ENCODE data around the gene DYNC1I1.

The DYNC1I1 gene

DNA sequence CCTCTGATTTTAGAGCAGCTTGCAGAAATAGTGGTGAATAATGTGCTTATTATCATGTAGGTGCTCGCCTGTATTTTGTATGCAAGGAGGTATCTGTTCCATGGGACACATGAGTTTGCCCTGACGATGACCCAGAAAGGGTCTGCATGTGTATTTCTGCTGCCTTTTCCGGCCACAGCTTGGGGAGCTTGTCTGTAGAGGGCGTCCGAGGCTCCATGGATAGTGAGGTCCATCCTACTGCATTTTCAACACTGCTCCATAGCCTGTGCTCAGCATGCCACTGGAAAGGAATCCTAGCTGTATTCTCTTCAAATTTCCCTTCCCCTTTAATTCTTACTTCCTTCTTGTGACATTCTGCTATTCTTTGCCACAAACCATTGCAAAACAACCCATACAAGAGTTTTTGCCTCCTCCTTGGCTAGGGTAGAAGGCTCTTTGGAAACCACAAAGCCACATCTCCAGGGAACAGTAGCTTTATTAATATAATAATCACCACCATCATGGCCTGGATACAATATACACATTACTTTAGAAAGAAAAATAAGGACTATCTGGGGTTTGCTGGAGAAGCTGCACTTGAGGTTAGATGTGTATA is 127.7 kb downstream of the DYNC1I1 start:
- H3K27me3 Mint-ChIP-seq, result peaks cover 20% of the 10 kb centered on the region

GRCh38 chr7:95901006-95901405 is 128.7 kb downstream of the DYNC1I1 start:
- H3K4me3 Mint-ChIP-seq, result no peak overlapping the region
- H3K9me3 Mint-ChIP-seq, result no peaks in the 10 kb centered on the region
- H3K27me3 Mint-ChIP-seq, result peaks cover 15% of the 10 kb centered on the region
- H3K27ac Mint-ChIP-seq, result no peak overlapping the region
- no peaks in the 10 kb centered on the region for H3K36me3 Mint-ChIP-seq (ENCODE audit: low read depth)
- H3K4me1 Mint-ChIP-seq (ENCODE audit: low read depth), result no peaks in the 10 kb centered on the region

More for the DNA sequence above, 127.7 kb downstream of the DYNC1I1 start:
- H3K36me3 Mint-ChIP-seq (ENCODE audit: low read depth), result no peaks in the 10 kb centered on the region
- no peaks in the 10 kb centered on the region for H3K4me1 Mint-ChIP-seq (ENCODE audit: low read depth)
- H3K9me3 Mint-ChIP-seq, result no peaks in the 10 kb centered on the region
- no peak overlapping the region for H3K27ac Mint-ChIP-seq
- no peak overlapping the region for H3K4me3 Mint-ChIP-seq

- H3K36me3 Mint-ChIP-seq (ENCODE audit: low read depth), result no peaks in the 10 kb centered on the region
These were observed 131.7 kb downstream of the DYNC1I1 start for GRCh38 chr7:95904099-95904498.

GRCh38 chr7:95905167-95905566 is 132.8 kb downstream of the DYNC1I1 start:
- Mint-ChIP-seq H3K4me3 (no peak overlapping the region), H3K27me3 (peaks cover 17% of the 10 kb centered on the region), H3K27ac (no peak overlapping the region), H3K4me1 (ENCODE audit: low read depth) (no peaks in the 10 kb centered on the region), H3K36me3 (ENCODE audit: low read depth) (no peaks in the 10 kb centered on the region), H3K9me3 (no peaks in the 10 kb centered on the region)

More at GRCh38 chr7:95904099-95904498, 131.7 kb downstream of the DYNC1I1 start:
- Mint-ChIP-seq H3K4me1 (ENCODE audit: low read depth) (no peaks in the 10 kb centered on the region), H3K27ac (no peak overlapping the region), H3K4me3 (no peak overlapping the region), H3K9me3 (no peaks in the 10 kb centered on the region), H3K27me3 (peaks cover 15% of the 10 kb centered on the region)

GRCh38 chr7:95906851-95907250 is 134.5 kb downstream of the DYNC1I1 start:
- no peaks in the 10 kb centered on the region for H3K9me3 Mint-ChIP-seq
- H3K27ac Mint-ChIP-seq, result no peak overlapping the region
- H3K27me3 Mint-ChIP-seq, result peaks cover 20% of the 10 kb centered on the region
- H3K4me1 Mint-ChIP-seq (ENCODE audit: low read depth), result no peaks in the 10 kb centered on the region
- H3K4me3 Mint-ChIP-seq, result no peak overlapping the region
- no peaks in the 10 kb centered on the region for H3K36me3 Mint-ChIP-seq (ENCODE audit: low read depth)

GRCh38 chr7:95907337-95907736 is 135.0 kb downstream of the DYNC1I1 start:
- H3K36me3 Mint-ChIP-seq (ENCODE audit: low read depth), result no peaks in the 10 kb centered on the region
- no peak overlapping the region for H3K4me3 Mint-ChIP-seq
- H3K27ac Mint-ChIP-seq, result no peak overlapping the region
- H3K4me1 Mint-ChIP-seq (ENCODE audit: low read depth), result no peaks in the 10 kb centered on the region
- H3K9me3 Mint-ChIP-seq, result no peaks in the 10 kb centered on the region
- H3K27me3 Mint-ChIP-seq, result peaks cover 20% of the 10 kb centered on the region

- Mint-ChIP-seq H3K27me3 (peaks cover 20% of the 10 kb centered on the region), H3K36me3 (ENCODE audit: low read depth) (no peaks in the 10 kb centered on the region), H3K4me1 (ENCODE audit: low read depth) (no peaks in the 10 kb centered on the region), H3K9me3 (no peaks in the 10 kb centered on the region), H3K4me3 (no peak overlapping the region), H3K27ac (no peak overlapping the region)
These were observed 136.1 kb downstream of the DYNC1I1 start for GRCh38 chr7:95908499-95908898.

DNA sequence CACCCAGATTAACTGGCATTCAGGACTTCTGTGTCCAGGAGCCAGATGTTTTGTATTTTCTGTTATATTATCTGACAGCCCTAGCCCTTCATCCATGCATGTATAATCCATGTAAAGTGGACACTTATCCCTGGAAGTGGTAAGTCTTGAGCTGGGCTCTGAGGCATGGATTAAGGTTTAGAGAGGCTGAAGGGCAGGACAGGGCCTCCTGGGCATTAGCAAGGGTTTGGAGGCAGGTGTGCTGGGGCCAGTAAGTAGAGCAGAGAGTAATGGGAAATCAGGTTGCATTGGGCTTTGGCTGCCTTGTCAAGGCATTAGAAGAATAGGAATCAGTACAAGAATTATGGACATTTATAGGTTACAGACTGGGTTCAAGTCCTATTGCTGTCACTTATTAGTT is 138.0 kb downstream of the DYNC1I1 start:
- peaks cover 16% of the 10 kb centered on the region for H3K27me3 Mint-ChIP-seq

GRCh38 chr7:95915731-95916130 is 143.4 kb downstream of the DYNC1I1 start:
- Mint-ChIP-seq H3K36me3 (ENCODE audit: low read depth) (no peaks in the 10 kb centered on the region), H3K4me1 (ENCODE audit: low read depth) (no peaks in the 10 kb centered on the region), H3K27ac (no peak overlapping the region), H3K9me3 (no peaks in the 10 kb centered on the region), H3K4me3 (no peak overlapping the region), H3K27me3 (peaks cover 10% of the 10 kb centered on the region)

More for the DNA sequence above, 138.0 kb downstream of the DYNC1I1 start:
- Mint-ChIP-seq H3K9me3 (no peaks in the 10 kb centered on the region), H3K4me1 (ENCODE audit: low read depth) (no peaks in the 10 kb centered on the region), H3K36me3 (ENCODE audit: low read depth) (no peaks in the 10 kb centered on the region), H3K4me3 (no peak overlapping the region), H3K27ac (no peak overlapping the region)

DNA sequence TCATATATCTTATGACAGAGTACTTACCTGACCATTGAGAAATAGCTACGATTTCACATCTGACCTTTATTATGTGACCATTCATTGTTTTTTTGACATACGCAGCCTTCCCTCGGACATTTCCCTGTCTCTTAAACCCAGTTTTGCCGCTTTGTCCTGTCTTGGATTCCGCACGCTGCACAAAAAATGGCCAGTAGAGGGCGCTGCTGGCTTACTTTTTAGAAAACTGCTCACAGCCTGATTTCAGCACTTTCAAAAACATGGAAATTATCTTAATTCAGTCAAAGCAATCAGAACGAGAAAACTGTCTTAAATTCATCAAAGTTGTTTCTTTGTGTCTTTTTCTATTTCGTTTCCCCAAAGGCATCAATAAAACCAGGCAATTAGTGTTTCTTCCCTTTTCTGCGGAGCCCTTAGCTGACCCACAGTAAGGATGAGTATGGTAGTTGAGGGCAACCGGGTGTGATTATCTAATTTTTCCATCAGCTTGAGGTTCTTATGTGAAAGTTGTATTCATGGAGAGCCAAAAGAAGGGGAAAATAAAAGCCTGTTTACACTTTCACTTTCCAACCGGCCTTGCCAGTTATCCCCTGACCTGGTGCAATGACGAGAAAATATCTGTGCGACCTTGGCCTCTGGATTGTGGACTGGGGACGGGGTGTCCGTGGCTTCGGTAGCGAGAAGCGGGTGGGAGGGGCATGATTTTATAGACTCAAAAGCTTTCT is 144.4 kb downstream of the DYNC1I1 start:
- H3K4me1 Mint-ChIP-seq (ENCODE audit: low read depth), result no peaks in the 10 kb centered on the region
- no peaks in the 10 kb centered on the region for H3K36me3 Mint-ChIP-seq (ENCODE audit: low read depth)
- peaks cover 10% of the 10 kb centered on the region for H3K27me3 Mint-ChIP-seq
- no peaks in the 10 kb centered on the region for H3K9me3 Mint-ChIP-seq
- H3K4me3 Mint-ChIP-seq, result peak overlapping the region; percentile 30
- no peak overlapping the region for H3K27ac Mint-ChIP-seq

- no peaks in the 10 kb centered on the region for H3K36me3 Mint-ChIP-seq (ENCODE audit: low read depth)
- H3K9me3 Mint-ChIP-seq, result no peaks in the 10 kb centered on the region
- H3K4me3 Mint-ChIP-seq, result no peak overlapping the region
- H3K27ac Mint-ChIP-seq, result no peak overlapping the region
- no peaks in the 10 kb centered on the region for H3K4me1 Mint-ChIP-seq (ENCODE audit: low read depth)
- peaks cover 13% of the 10 kb centered on the region for H3K27me3 Mint-ChIP-seq
These were observed 145.3 kb downstream of the DYNC1I1 start for GRCh38 chr7:95917634-95918033.

- Mint-ChIP-seq H3K9me3 (no peaks in the 10 kb centered on the region), H3K27me3 (peaks cover 22% of the 10 kb centered on the region), H3K27ac (no peak overlapping the region), H3K36me3 (ENCODE audit: low read depth) (no peaks in the 10 kb centered on the region), H3K4me3 (no peak overlapping the region), H3K4me1 (ENCODE audit: low read depth) (no peaks in the 10 kb centered on the region)
These were observed 147.2 kb downstream of the DYNC1I1 start for GRCh38 chr7:95919556-95919955.

- Mint-ChIP-seq H3K27me3 (peaks cover 19% of the 10 kb centered on the region), H3K36me3 (ENCODE audit: low read depth) (no peaks in the 10 kb centered on the region), H3K4me3 (no peak overlapping the region), H3K27ac (no peak overlapping the region), H3K9me3 (no peaks in the 10 kb centered on the region), H3K4me1 (ENCODE audit: low read depth) (no peaks in the 10 kb centered on the region)
These were observed 149.2 kb downstream of the DYNC1I1 start for GRCh38 chr7:95921543-95921942.

GRCh38 chr7:95922191-95922590 is 149.8 kb downstream of the DYNC1I1 start:
- Mint-ChIP-seq H3K9me3 (no peaks in the 10 kb centered on the region), H3K4me3 (no peak overlapping the region), H3K4me1 (ENCODE audit: low read depth) (no peaks in the 10 kb centered on the region)

DNA sequence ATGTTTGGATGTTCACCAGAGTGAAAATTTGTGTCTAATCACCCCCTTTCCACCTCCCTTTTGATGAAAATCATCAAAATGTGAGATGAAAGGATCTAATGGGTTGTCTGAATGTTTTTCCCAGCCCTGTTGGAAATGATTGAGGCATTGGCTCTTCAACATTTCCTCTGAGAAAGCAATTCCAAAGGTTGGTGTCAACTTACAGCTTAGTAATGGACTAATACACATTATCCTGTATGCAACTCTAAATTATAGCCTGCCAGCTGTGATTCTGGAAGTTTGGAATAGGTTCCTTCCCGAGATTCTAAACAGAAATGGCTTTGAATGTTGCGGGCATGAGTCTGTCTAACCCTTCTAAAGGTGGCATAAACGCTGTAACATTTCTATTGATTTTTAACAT is 152.9 kb downstream of the DYNC1I1 start:
- no peaks in the 10 kb centered on the region for H3K9me3 Mint-ChIP-seq
- no peaks in the 10 kb centered on the region for H3K36me3 Mint-ChIP-seq (ENCODE audit: low read depth)
- H3K27me3 Mint-ChIP-seq, result peaks cover 20% of the 10 kb centered on the region
- no peaks in the 10 kb centered on the region for H3K4me1 Mint-ChIP-seq (ENCODE audit: low read depth)
- H3K4me3 Mint-ChIP-seq, result no peak overlapping the region
- H3K27ac Mint-ChIP-seq, result no peak overlapping the region

More at GRCh38 chr7:95922191-95922590, 149.8 kb downstream of the DYNC1I1 start:
- H3K27ac Mint-ChIP-seq, result no peak overlapping the region
- H3K27me3 Mint-ChIP-seq, result peaks cover 20% of the 10 kb centered on the region
- no peaks in the 10 kb centered on the region for H3K36me3 Mint-ChIP-seq (ENCODE audit: low read depth)

DNA sequence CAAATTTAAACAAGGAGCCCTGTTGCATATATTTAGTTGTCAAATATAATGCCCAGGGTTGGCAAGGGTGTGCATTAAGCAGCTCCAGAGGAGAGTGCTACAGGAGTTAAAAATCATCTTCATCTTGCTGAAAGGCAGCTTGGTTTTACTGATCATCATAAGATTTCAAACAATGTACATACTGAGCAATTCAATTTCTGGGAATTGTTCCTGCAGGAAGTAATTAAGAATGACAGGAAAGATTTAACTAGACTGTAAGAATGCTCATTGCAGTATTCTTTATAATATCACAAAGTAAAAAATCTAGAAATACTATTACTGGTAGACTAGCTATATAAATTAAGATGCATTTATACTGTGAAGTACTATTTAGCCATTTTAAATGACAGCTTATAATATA is 153.6 kb downstream of the DYNC1I1 start:
- H3K27me3 Mint-ChIP-seq, result peaks cover 20% of the 10 kb centered on the region
- no peaks in the 10 kb centered on the region for H3K36me3 Mint-ChIP-seq (ENCODE audit: low read depth)
- H3K4me3 Mint-ChIP-seq, result no peak overlapping the region
- H3K9me3 Mint-ChIP-seq, result no peaks in the 10 kb centered on the region
- no peaks in the 10 kb centered on the region for H3K4me1 Mint-ChIP-seq (ENCODE audit: low read depth)
- H3K27ac Mint-ChIP-seq, result no peak overlapping the region

All from stimulated activated naive CD8-positive, alpha-beta T cell treated with anti-CD3 and anti-CD28 coated beads, Interleukin-15, Interleukin-2, amounts not matched to agents 100 ng/mL and 50 ng/mL, for 24 hours (primary cell).